Activated T-helper 1 cell treated with anti-CD3 and anti-CD28 coated beads, Interleukin-12 subunit alpha, Interleukin-12 subunit beta, Interleukin-2, Interleukin-4 antibody, amounts not matched to agents 30 ng/mL and 10 ng/mL and 1 ng/mL, durations not matched to agents 14 hours and 24 hours and 36 hours (primary cell): ENCODE data around the gene FNDC10. TPM values are rescaled to one million over a fixed set of nuclear protein-coding genes. Genes with fewer than 3 reads are reported as not detected.

Source experiments
- DNase-seq: peaks from one replicate; pipeline ENCODE4 v3.0.0; 2021; ENCODE audit warnings: low spot score
- H3K27ac Mint-ChIP-seq: one replicate; pipeline ENCODE4 v1.8.0; 2021; ENCODE audit warnings: mild to moderate bottlenecking, mixed read lengths
- H3K27me3 Mint-ChIP-seq: one replicate; pipeline ENCODE4 v1.8.0; 2022; ENCODE audit warnings: mild to moderate bottlenecking, moderate library complexity, mixed read lengths; ENCODE audit not compliant: insufficient read depth
- H3K36me3 Mint-ChIP-seq: one replicate; pipeline ENCODE4 v1.8.0; 2021; ENCODE audit warnings: low read depth, mixed read lengths
- H3K4me1 Mint-ChIP-seq: one replicate; pipeline ENCODE4 v1.8.0; 2021; ENCODE audit warnings: low read depth, mixed read lengths
- H3K4me3 Mint-ChIP-seq: one replicate; pipeline ENCODE4 v1.8.0; 2021; ENCODE audit warnings: mild to moderate bottlenecking, moderate library complexity, mixed read lengths
- H3K9me3 Mint-ChIP-seq: one replicate; pipeline ENCODE4 v1.8.0; 2021; ENCODE audit warnings: mixed read lengths
- intact Hi-C: fragments of 100-400 bp; cut with micrococcal nuclease; formaldehyde crosslinking; loops from one replicate; pipeline ENCODE4 v1.15.1; 2024
- total RNA-seq: library from RNA; stranded (reverse); gene quantifications from 2 replicates; pipeline ENCODE4 v1.2.3, GENCODE V29; 2022

The FNDC10 gene
- total RNA-seq, 1 donor from 2014 or later, result 14.9 TPM

DNA sequence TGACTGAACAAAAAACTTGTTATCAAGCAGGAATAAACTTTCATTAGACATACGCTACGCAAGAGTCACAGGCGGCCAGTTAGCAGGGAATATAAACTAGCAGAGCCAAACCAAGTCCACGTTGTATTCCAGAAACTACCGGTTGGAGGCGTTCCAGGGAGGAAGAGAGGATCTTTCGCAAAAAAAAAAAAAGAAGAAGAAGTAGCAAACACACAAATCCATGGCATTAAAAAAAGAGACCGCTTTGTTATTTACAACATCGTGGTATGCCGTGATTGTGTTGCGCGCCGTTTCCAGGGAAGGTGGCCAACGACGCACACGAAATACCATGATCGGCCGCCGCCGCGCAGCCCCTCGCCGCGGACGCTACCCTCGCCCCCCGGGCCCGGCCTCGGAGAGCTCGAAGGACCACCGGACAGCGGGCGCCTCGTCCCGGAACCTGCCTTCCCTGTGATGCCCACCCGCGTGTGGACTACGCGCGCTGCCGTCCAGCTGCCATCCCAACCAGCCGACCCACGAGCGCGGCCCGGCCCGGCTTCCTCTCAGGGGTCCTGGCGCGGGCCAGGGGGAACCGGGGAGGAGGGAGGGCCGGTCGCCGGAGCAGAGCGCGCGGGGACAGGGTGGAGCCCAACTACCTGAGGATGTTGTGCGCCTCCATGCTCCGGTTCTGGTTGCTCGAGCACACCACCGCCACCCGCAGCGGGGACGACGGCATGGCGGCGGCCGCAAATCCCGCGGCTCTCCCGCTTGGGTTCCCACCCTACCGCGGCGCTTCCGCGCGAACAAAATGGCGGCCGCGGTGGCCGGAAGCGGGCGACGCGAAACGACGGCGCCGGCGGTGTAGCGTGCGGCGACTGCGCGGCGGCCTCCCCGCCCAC, 25.9 kb downstream of the FNDC10 start:
- H3K36me3 Mint-ChIP-seq, result peaks cover 22% of the 10 kb centered on the region
- intact Hi-C loops, result loop anchor here (1.0 to 2.0 kb wide), 4 partner anchors 40 to 103 kb away; partner anchors contain the start of genes ATAD3A, ATAD3B and CDK11B
- DNase-seq, result peak; percentile 75
- no peaks in the 10 kb centered on the region for H3K9me3 Mint-ChIP-seq
- peaks cover under 1% of the 10 kb centered on the region for H3K27me3 Mint-ChIP-seq
- peak overlapping the region; percentile 95 for H3K4me3 Mint-ChIP-seq
- peak overlapping the region; percentile 98 for H3K27ac Mint-ChIP-seq
- peaks cover 21% of the 10 kb centered on the region for H3K4me1 Mint-ChIP-seq

DNA sequence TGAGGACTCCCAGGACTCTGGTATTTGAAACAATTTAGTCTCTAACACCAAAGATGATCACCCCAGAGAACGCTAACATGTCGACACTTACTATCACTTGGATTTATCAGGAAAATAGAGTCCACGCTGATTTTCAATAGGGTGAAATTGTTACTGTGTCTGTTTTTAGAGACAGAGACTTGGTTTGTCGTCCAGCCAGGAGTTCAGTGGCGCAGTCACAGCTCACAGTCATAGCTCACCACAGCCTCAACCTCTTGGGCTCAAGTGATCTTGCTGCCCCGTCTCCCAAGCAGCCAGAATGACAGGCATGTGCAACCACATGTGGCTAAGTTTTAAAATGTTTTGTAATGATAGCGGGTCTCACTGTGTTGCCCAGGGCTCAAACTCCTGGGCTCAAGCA, 30.6 kb downstream of the FNDC10 start:
- Mint-ChIP-seq H3K4me1 (peaks cover 21% of the 10 kb centered on the region), H3K27ac (no peak overlapping the region), H3K4me3 (no peak overlapping the region), H3K36me3 (peaks cover 35% of the 10 kb centered on the region), H3K9me3 (no peaks in the 10 kb centered on the region), H3K27me3 (no peaks in the 10 kb centered on the region)
- no peak for DNase-seq
- intact Hi-C loops, result no loop called here

DNA sequence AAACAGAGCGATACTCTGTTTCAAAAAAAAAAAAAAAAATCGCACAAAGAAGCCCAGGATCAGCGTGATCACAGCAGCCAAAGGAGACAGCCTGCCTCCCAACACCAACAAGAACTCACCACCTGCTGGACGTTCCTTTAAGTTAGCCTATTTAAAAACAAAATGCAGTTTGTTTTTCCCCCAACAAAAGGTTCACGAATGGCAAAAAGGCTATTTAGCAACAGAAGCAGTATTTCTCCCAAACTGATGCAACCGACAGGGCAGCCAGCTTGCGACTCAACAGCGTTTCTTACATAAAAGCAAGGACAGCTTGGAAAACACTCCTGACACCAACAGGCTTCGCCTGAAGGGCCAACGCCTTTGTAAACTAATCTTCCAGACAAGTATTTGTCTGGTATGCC, 32.0 kb downstream of the FNDC10 start:
- Mint-ChIP-seq H3K36me3 (peaks cover 37% of the 10 kb centered on the region), H3K9me3 (no peaks in the 10 kb centered on the region), H3K27ac (no peak overlapping the region)

DNA sequence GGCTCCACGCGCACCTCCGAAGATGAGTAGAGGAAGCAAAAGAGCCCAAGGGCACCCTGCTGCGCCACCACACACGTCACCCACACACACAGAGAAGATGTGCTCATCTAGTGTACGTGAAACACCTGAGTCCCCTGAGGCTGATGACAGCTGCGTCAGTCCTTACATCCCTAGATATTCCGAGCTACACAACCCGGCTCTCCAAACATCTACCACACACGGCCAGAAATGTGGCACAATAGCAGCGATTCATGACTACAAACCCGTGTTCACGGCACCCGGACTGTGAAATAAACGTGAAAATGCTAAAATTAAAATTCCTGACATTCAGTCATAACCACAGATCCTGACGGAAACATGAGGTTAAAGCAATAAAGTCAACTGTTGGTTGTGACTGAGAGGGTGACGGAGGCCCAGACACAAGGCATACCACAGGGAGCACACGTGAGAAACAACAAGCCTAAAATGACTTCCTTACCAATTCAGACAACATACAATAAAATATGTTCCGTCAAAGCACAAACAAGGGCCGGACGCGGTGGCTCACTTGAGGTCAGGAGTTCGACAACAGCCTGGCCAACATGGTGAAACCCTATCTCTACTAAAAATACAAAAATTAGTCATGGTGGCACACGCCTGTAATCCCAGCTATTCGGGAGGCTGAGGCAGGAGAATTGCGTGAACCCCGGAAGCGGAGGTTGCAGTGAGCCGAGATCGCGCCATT, 32.6 kb downstream of the FNDC10 start:
- H3K9me3 Mint-ChIP-seq, result no peaks in the 10 kb centered on the region
- peaks cover 22% of the 10 kb centered on the region for H3K4me1 Mint-ChIP-seq
- H3K27me3 Mint-ChIP-seq, result no peaks in the 10 kb centered on the region
- no peak overlapping the region for H3K4me3 Mint-ChIP-seq
- intact Hi-C loops, result no loop called here
- H3K36me3 Mint-ChIP-seq, result peaks cover 38% of the 10 kb centered on the region
- no peak for DNase-seq
- no peak overlapping the region for H3K27ac Mint-ChIP-seq

More for the DNA sequence above, 32.0 kb downstream of the FNDC10 start:
- H3K4me1 Mint-ChIP-seq, result peaks cover 22% of the 10 kb centered on the region
- H3K27me3 Mint-ChIP-seq, result no peaks in the 10 kb centered on the region
- no peak for DNase-seq
- no peak overlapping the region for H3K4me3 Mint-ChIP-seq
- intact Hi-C loops, result no loop called here

DNA sequence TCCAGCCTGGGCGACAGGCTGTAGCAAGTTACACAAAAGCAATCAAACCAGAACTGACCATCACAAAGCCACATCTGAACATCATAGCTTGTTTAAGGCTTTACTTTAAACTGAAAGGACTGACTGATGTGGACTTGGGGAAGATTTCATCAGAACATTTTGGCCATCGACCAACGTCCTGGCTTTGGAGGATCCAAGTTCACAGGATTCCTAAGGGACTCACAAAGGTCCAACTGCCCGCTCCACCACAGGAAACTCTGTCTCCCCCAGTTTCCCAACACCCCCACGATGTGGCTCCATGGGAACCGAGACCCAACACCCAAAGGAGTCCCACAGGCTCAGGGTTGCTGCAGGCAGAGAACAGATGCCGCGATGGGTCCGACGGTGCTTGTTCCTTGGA, 34.6 kb downstream of the FNDC10 start:
- Mint-ChIP-seq H3K27ac (no peak overlapping the region), H3K27me3 (no peaks in the 10 kb centered on the region), H3K9me3 (no peaks in the 10 kb centered on the region), H3K36me3 (peaks cover 38% of the 10 kb centered on the region), H3K4me1 (peaks cover 17% of the 10 kb centered on the region), H3K4me3 (no peak overlapping the region)
- intact Hi-C loops, result no loop called here
- DNase-seq, result no peak

DNA sequence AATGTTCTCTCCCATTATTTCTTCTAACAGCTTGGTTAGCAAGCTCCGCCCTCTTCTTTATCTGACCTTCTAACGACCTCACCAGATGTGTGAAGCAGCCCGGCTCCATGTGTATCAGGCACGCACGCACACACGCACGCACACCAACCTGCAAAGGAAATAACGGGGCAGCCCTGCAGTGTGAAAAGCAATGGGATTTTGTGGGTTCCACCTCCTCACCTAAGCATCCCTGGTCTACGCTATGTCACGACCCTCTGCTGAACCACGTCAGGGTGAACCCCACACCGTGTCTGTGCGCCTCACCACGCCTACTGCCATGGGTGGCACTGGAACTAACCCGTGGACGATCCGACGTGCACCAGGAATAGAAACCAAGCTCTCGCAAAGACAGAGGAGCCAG, 35.7 kb downstream of the FNDC10 start:
- no peak for DNase-seq

DNA sequence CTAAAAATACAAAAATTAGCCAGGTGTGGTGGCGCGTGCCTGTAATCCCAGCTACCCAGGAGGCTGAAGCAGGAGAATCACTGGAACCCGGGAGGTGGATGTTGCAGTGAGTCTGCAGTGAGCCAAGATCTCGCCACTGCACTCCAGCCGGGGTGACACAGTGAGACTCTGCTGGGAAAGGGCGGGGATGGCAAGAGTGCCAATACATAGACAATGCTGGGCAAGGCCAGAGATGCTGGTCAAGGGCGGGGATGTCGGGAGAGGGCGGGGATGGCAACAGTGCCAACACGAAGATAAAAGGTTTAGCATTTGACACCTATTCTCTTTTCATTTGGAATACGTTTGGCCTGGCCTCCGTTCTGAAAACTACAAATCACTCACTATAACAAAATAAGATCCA, 36.2 kb downstream of the FNDC10 start:
- H3K9me3 Mint-ChIP-seq, result no peaks in the 10 kb centered on the region
- H3K36me3 Mint-ChIP-seq, result peaks cover 27% of the 10 kb centered on the region
- peaks cover 12% of the 10 kb centered on the region for H3K4me1 Mint-ChIP-seq
- no peak for DNase-seq
- no peak overlapping the region for H3K27ac Mint-ChIP-seq
- no peaks in the 10 kb centered on the region for H3K27me3 Mint-ChIP-seq
- H3K4me3 Mint-ChIP-seq, result no peak overlapping the region
- intact Hi-C loops, result no loop called here

More for the DNA sequence above, 35.7 kb downstream of the FNDC10 start:
- peaks cover 29% of the 10 kb centered on the region for H3K36me3 Mint-ChIP-seq
- H3K4me1 Mint-ChIP-seq, result peaks cover 12% of the 10 kb centered on the region
- H3K9me3 Mint-ChIP-seq, result no peaks in the 10 kb centered on the region
- intact Hi-C loops, result no loop called here
- no peaks in the 10 kb centered on the region for H3K27me3 Mint-ChIP-seq
- no peak overlapping the region for H3K4me3 Mint-ChIP-seq
- no peak overlapping the region for H3K27ac Mint-ChIP-seq

DNA sequence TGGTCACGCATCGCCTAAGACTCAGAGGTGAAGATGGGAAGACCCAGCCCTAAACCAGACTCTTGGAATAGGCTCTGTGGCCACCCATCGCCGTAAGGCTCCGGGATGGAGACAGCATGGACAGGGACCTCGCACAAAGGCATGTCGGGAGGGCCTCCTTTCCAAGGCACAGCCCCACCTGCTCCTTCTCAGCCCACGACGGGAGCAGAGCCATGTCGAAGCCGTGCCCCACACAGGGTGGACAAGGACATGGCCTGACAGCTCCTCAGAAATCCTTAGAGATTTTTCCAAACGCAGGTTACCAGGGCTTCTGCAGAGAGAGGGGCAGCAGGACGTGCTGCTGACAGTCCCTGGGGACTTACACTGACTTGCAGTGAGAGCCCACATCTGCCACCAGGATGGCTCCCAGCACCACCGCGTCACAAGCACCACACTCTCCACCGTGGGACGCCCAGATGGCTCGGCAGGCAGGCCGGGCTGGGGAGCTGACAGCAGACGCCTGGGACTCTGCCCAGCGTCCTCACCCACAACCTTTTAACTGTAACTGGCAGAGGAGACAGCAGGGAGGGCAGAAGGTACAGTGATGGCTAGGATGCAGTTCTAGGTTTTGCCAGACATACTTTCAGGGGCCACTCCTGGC, 37.3 kb downstream of the FNDC10 start:
- Mint-ChIP-seq H3K27me3 (no peaks in the 10 kb centered on the region), H3K36me3 (peaks cover 27% of the 10 kb centered on the region), H3K4me3 (no peak overlapping the region), H3K27ac (no peak overlapping the region), H3K9me3 (no peaks in the 10 kb centered on the region), H3K4me1 (peaks cover 12% of the 10 kb centered on the region)
- intact Hi-C loops, result no loop called here
- DNase-seq, result no peak

DNA sequence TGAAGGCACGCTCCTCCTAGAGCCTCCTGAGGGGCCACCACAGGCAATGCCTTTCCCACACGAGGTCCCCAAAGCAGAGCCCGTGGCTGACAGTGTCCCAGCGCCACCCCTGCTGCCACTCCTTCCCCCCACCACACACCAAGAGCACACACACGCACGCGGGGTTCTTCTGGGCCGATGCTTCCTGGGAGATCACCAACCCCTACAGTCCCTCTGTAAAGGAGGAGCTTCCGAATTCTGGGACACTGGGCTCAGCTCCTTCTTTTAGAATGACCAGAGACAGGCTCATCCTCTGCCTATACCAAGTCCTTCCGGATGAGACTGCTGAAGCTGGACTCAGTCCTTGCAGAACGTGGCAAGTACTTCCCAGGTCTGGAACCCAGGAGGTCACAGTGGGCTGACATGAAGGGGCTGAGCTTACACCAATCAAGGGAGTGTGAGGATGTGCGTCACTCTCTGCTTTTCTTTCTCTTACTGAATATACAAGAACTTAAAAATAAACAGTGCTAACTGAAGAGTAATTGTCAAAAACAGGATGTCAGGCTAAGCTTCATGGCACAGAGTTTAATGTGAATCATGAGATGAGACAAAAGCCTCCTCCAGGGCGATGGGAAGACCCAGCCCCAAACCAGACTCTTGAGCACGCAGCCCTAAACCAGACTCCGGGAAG, 38.0 kb downstream of the FNDC10 start:
- H3K27me3 Mint-ChIP-seq, result no peaks in the 10 kb centered on the region
- no peak overlapping the region for H3K4me3 Mint-ChIP-seq
- no peak for DNase-seq
- H3K27ac Mint-ChIP-seq, result no peak overlapping the region
- peaks cover 7% of the 10 kb centered on the region for H3K4me1 Mint-ChIP-seq
- H3K9me3 Mint-ChIP-seq, result no peaks in the 10 kb centered on the region
- H3K36me3 Mint-ChIP-seq, result peaks cover 24% of the 10 kb centered on the region
- intact Hi-C loops, result no loop called here

DNA sequence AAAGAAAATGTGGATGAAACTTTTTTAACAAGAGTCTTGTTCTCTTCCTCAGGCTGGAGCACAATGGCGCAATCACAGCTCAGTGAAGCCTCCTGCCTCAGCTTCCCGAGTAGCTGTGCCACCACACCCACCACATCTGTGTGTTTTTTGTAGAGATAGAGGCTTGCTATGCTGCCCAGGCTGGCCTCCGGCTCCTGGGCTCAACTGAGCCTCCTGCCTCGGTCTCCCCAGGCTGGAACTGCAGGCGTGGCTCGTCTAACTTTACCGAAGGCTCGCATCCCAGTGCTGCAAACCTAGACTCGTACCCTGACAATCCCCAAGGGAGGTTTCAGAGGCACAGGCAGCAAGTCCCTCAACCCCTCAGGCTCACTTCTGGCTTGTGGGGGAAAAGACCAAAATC, 39.8 kb downstream of the FNDC10 start:
- peaks cover 21% of the 10 kb centered on the region for H3K36me3 Mint-ChIP-seq
- H3K9me3 Mint-ChIP-seq, result no peaks in the 10 kb centered on the region
- H3K27ac Mint-ChIP-seq, result no peak overlapping the region
- no peak overlapping the region for H3K4me3 Mint-ChIP-seq
- no peak for DNase-seq
- peaks cover 7% of the 10 kb centered on the region for H3K4me1 Mint-ChIP-seq
- no peaks in the 10 kb centered on the region for H3K27me3 Mint-ChIP-seq
- intact Hi-C loops, result no loop called here

DNA sequence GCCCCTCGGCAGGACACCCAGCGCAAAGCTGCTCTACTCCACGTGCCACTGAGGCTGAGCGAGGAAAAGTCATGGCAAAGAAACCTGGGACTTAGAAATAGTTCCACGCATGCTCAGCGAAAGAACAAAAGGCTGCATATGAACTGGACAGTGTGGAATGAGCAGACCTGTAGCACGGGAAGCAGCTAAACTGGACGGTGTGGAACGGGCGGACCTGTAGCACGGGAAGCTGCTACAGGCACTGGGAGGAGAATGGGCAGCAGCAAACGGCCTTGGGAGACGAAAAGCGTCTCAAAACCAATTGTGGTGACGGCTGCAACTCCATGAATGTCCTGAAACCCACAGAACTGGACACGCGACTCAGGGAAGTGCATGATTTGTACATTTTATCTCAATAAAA, 40.9 kb downstream of the FNDC10 start:
- Mint-ChIP-seq H3K27ac (no peak overlapping the region), H3K27me3 (no peaks in the 10 kb centered on the region), H3K36me3 (peaks cover 12% of the 10 kb centered on the region), H3K9me3 (no peaks in the 10 kb centered on the region), H3K4me1 (peaks cover 4% of the 10 kb centered on the region), H3K4me3 (no peak overlapping the region)
- intact Hi-C loops, result no loop called here
- no peak for DNase-seq

DNA sequence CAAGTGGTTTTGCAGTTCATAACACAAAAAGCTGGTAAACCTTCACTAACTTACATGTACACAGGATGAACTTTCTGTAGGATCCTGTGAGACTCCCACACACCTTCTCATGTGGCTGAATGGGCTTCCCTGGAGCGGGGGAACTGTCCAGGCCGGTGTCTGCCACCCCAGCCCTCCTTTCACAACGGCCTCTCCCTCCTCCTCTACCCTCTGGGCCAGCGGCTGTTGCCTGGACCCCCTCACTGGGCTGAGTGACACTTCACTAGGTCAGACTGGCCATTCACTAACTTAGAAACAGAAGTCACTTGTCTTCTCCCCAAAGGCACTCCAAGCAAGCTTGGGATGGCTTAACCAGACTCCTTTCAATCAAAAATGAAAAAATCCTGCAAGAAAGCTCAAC, 41.3 kb downstream of the FNDC10 start:
- no peaks in the 10 kb centered on the region for H3K9me3 Mint-ChIP-seq
- no peaks in the 10 kb centered on the region for H3K4me1 Mint-ChIP-seq
- H3K36me3 Mint-ChIP-seq, result peaks cover 8% of the 10 kb centered on the region
- no peak for DNase-seq
- no peak overlapping the region for H3K27ac Mint-ChIP-seq
- H3K4me3 Mint-ChIP-seq, result no peak overlapping the region
- intact Hi-C loops, result no loop called here
- no peaks in the 10 kb centered on the region for H3K27me3 Mint-ChIP-seq
